Activated CD4-positive, alpha-beta T cell treated with anti-CD3 and anti-CD28 coated beads for 36 hours (primary cell): ENCODE measurements around the gene TMEM139. TPM values are rescaled to one million over a fixed set of nuclear protein-coding genes. Genes with fewer than 3 reads are reported as not detected.

Source experiments
- ATAC-seq: fragments of 200-7000 bp; cut with Tn5 transposase; one replicate; pipeline ENCODE4 v1.10.0; 2021; ENCODE audit warnings: mild to moderate bottlenecking, moderate library complexity
- CTCF ChIA-PET: fragments of 350-600 bp; sonication (Branson Sonifier 250); formaldehyde crosslinking; loops from one replicate; lab custom pipeline; 2021; ENCODE audit warnings: antibody characterized with exemption; lab: Charles Lee
- POLR2A ChIA-PET: fragments of 350-600 bp; sonication (Branson Sonifier 250); formaldehyde crosslinking; loops from one replicate; lab custom pipeline; 2021; ENCODE audit warnings: antibody characterized with exemption, inconsistent platforms; lab: Charles Lee
- DNase-seq: peaks from one replicate; pipeline ENCODE4 v3.0.0-alpha.2; 2020
- H3K27ac Mint-ChIP-seq: one replicate; pipeline ENCODE4 v1.8.0; 2021; ENCODE audit warnings: mixed read lengths
- H3K27me3 Mint-ChIP-seq: one replicate; pipeline ENCODE4 v1.8.0; 2021; ENCODE audit warnings: mixed read lengths
- H3K36me3 Mint-ChIP-seq: one replicate; pipeline ENCODE4 v1.8.0; 2021; ENCODE audit warnings: low read depth, mixed read lengths
- H3K4me1 Mint-ChIP-seq: one replicate; pipeline ENCODE4 v1.8.0; 2021; ENCODE audit warnings: mixed read lengths
- H3K4me3 Mint-ChIP-seq: one replicate; pipeline ENCODE4 v1.8.0; 2021; ENCODE audit warnings: mild to moderate bottlenecking, moderate library complexity, mixed read lengths
- H3K9me3 Mint-ChIP-seq: one replicate; pipeline ENCODE4 v1.8.0; 2021; ENCODE audit warnings: low read depth, mixed read lengths
- intact Hi-C, 2 experiments: fragments of 100-400 bp; cut with DNase I in 1 of 2; cut with micrococcal nuclease in 1 of 2; formaldehyde crosslinking; loops; one replicate each; pipeline versions ENCODE4 v1.14.2 to v1.15.1; 2022 to 2024; cut with DNase I, micrococcal nuclease
- total RNA-seq, 2 experiments: library from RNA; stranded (reverse); gene quantifications; one replicate each; pipeline ENCODE4 v1.2.3, GENCODE V29; 2021

Gene TMEM139
- total RNA-seq, 2 experiments from 2014 or later: 1.2 to 2.3 TPM

GRCh38 chr7:143321242-143321641 is 36.5 kb downstream of the TMEM139 start:
- Mint-ChIP-seq H3K9me3 (no peaks in the 10 kb centered on the region), H3K4me1 (peaks cover 5% of the 10 kb centered on the region), H3K36me3 (no peaks in the 10 kb centered on the region), H3K27me3 (no peaks in the 10 kb centered on the region), H3K4me3 (no peak overlapping the region), H3K27ac (no peak overlapping the region)
- CTCF ChIA-PET: no interaction called here
- intact Hi-C loops: no loop called here
- POLR2A ChIA-PET: no interaction called here
- DNase-seq (no peak), ATAC-seq (no peak)

DNA sequence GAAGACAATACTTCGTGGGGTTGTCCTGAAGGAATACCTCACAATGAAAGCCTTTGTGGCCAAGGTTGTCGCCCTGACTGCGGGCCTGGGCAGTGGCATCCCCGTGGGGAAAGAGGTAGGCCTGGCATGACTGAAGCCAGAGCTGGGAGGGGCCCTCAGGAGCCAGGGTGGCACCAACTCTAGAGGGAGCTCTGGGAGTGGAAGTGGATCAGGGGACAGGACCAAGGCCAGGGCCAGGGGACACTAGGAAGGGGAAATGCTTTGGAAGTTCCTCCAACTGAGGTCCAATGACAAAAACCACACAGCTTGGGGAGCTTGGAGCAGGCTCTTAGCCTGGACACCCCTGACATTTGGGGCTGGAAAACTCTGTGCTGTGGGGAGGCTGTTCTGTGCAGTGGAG is 37.0 kb downstream of the TMEM139 start:
- Mint-ChIP-seq H3K27me3 (no peaks in the 10 kb centered on the region), H3K9me3 (no peaks in the 10 kb centered on the region), H3K27ac (no peak overlapping the region), H3K4me3 (no peak overlapping the region), H3K36me3 (no peaks in the 10 kb centered on the region), H3K4me1 (peaks cover 5% of the 10 kb centered on the region)
- ATAC-seq (peak; percentile 42), DNase-seq (no peak)
- POLR2A ChIA-PET: no interaction called here
- intact Hi-C loops: no loop called here
- CTCF ChIA-PET: interaction anchor here (0.7 kb wide), 1 partner anchor 23 kb away, joined by 3 read pairs; no protein-coding TSS in a partner anchor

DNA sequence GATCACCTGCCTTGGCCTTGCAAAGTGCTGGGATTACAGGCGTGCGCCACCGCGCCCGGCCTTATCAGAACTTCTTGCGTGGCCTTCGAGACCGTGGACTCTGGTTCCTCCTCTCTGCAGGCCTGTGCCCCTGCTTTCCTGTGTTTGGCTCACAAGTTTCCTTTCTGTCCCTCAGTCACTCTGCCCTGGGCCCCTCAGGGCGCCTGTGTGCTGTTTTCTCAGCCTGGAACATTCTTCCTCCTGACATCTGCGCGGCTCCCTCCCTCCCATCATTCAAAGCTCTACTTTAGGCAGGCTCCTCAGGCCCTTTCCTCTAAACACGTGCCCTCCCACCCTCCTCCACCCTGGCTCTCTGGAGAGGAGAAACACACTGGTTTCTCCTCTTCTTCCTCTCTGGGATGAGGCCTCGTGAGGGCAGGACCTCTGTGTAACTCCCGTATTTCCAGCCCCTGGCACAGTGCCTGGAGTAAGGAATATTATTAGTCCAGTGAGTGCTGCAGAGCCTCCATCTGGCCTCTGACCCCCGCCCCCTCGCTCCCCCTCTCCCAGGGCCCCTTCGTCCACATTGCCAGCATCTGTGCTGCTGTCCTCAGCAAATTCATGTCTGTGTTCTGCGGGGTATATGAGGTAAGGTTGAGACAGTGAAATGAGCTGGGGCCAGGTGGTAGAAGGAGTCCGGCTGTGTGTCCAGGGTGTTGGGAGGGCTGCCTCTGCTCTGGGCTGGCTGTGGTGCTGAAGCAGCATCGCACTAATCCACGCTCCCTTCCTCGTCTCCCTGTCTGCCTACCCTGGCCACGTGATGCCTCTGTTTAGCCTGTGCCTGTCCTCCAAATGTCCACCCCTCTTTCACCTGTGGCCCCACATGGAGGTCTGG is 38.2 kb downstream of the TMEM139 start:
- DNase-seq: no peak
- Mint-ChIP-seq H3K27ac (no peak overlapping the region), H3K4me3 (no peak overlapping the region), H3K36me3 (no peaks in the 10 kb centered on the region), H3K9me3 (no peaks in the 10 kb centered on the region), H3K27me3 (no peaks in the 10 kb centered on the region), H3K4me1 (peaks cover 5% of the 10 kb centered on the region)
- CTCF ChIA-PET: no interaction called here
- intact Hi-C loops: no loop called here
- no peak for ATAC-seq
- POLR2A ChIA-PET: no interaction called here

GRCh38 chr7:143323653-143324052 is 38.9 kb downstream of the TMEM139 start:
- peaks cover 5% of the 10 kb centered on the region for H3K4me1 Mint-ChIP-seq
- no peak overlapping the region for H3K4me3 Mint-ChIP-seq
- no peak overlapping the region for H3K27ac Mint-ChIP-seq
- no peaks in the 10 kb centered on the region for H3K36me3 Mint-ChIP-seq
- no peak for ATAC-seq
- intact Hi-C loops: no loop called here
- no peaks in the 10 kb centered on the region for H3K27me3 Mint-ChIP-seq
- POLR2A ChIA-PET: no interaction called here
- no peaks in the 10 kb centered on the region for H3K9me3 Mint-ChIP-seq
- CTCF ChIA-PET: no interaction called here
- no peak for DNase-seq

DNA sequence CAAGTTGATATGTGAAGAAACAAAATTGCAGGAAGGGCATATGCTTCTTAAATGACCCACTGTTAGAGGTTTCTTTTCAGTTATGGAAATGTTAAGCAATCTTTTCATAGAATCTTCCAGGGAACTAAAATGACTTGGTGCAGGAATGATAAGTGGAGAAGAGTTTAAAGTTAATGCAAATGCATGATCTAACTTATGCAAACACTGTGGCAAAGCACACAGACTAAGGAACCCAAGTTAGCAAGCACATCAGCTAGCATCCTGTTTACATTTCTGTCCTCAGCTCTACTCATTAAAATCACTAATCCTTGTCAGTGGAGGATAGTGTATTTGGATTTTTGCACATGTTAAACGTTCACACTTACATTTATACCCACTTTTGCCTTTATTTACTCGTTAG is 40.5 kb downstream of the TMEM139 start:
- Mint-ChIP-seq H3K27ac (no peak overlapping the region), H3K4me1 (peaks cover 5% of the 10 kb centered on the region), H3K27me3 (no peaks in the 10 kb centered on the region), H3K9me3 (no peaks in the 10 kb centered on the region), H3K4me3 (no peak overlapping the region), H3K36me3 (no peaks in the 10 kb centered on the region)
- no peak for ATAC-seq
- no peak for DNase-seq
- ChIA-PET POLR2A (no interaction called here), CTCF (no interaction called here)
- intact Hi-C loops: no loop called here

DNA sequence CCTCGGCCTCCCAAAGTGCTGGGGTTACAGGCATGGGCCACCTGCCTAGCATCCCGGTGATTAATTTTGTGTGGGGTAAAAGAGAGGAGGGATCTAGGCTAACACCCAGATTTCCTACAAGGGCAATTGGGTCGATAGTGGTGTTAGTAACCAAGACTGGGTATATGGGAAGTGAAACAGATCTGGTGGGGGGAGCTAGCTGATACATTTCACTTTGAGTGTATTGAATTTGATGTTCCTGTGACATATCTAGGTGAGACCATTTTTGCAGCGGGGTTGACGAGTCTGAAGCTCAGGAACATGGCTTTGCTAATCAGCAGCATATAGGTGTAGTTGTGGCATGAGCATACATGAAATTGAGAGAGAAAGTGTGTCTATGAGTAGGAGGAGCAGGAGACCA is 43.1 kb downstream of the TMEM139 start:
- Mint-ChIP-seq H3K4me1 (peaks cover 5% of the 10 kb centered on the region), H3K4me3 (no peak overlapping the region), H3K27ac (no peak overlapping the region), H3K27me3 (no peaks in the 10 kb centered on the region), H3K36me3 (no peaks in the 10 kb centered on the region), H3K9me3 (no peaks in the 10 kb centered on the region)
- POLR2A ChIA-PET: no interaction called here
- CTCF ChIA-PET: interaction anchor here (0.8 kb wide), 1 partner anchor 19 kb away, joined by 4 read pairs; no protein-coding TSS in a partner anchor
- intact Hi-C loops: no loop called here
- ATAC-seq (no peak), DNase-seq (no peak)

DNA sequence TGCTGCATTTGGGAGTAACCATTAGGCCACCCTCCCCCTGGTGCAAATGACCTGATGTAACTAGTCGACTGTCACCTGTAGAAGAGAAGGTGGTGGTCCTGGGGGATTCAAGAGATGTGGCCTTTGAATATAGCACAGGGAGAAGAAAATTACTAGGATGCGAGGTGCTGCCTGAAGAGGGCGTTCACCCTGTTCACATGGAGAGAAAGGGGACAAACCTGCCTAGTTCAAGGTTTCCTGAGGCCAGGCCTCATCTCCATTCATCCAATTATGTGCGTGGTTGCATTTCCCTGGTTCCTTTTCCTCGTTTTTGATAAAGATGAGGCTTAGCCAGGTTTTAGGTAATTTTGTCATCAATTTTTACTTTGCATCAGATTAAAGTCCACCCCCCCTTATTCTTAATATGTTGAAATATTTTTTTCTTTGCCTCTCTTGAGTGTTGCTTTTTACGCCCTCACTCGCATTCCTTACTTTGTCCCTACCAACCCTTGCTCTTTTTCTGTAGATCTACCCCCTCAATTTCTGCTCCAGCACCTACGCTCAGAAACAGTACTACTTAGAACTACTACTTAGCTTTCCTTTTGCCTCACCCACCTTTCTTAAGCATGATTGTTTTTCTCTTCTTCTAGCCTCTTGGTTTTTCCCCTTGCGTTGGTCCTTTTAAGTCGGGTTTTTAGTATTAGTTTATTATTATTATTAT is 44.9 kb downstream of the TMEM139 start:
- no peak overlapping the region for H3K27ac Mint-ChIP-seq
- no peaks in the 10 kb centered on the region for H3K36me3 Mint-ChIP-seq
- no peaks in the 10 kb centered on the region for H3K27me3 Mint-ChIP-seq
- ChIA-PET POLR2A (no interaction called here), CTCF (interaction anchor here (1.4 to 2.2 kb wide), 2 partner anchors 30 to 89 kb away, joined by 3 to 6 read pairs; no protein-coding TSS in a partner anchor)
- no peaks in the 10 kb centered on the region for H3K9me3 Mint-ChIP-seq
- intact Hi-C loops: loop anchor here in 1 of 2 experiments (10.0 kb wide), 1 partner anchor 325 kb away; no protein-coding TSS in a partner anchor
- H3K4me3 Mint-ChIP-seq: no peak overlapping the region
- ATAC-seq: no peak
- H3K4me1 Mint-ChIP-seq: peaks cover 5% of the 10 kb centered on the region
- no peak for DNase-seq

DNA sequence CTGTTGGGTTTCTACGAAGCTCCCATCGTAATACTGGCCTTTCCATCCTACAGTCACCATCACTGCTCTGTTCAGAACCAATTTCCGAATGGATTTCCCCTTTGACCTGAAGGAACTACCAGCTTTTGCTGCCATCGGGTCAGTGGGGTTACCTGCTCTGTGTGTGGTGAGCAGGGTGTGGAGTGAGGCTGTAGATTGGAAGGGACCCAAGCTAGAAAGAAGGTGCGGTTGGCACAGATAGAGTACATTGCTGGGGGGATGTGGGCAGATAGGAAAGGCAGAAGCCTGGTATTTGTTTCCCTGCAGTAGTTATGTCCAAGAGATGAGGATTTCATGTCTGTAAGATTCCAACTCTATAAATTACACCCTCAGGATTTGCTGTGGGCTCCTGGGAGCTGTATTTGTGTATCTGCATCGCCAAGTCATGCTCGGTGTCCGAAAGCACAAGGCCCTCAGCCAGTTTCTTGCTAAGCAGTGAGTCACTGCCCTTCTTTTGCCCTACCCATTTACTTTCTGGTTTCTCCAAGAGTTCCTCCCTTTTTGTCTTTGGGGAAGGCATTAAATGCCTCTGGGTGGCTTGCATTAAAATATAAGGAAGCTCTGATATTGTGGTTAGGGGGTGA is 46.5 kb downstream of the TMEM139 start:
- intact Hi-C loops: loop anchor here in 1 of 2 experiments (10.0 kb wide), 1 partner anchor 326 kb away; no protein-coding TSS in a partner anchor
- Mint-ChIP-seq H3K27ac (no peak overlapping the region), H3K27me3 (peaks cover 4% of the 10 kb centered on the region), H3K4me1 (no peaks in the 10 kb centered on the region), H3K4me3 (no peak overlapping the region), H3K9me3 (no peaks in the 10 kb centered on the region), H3K36me3 (no peaks in the 10 kb centered on the region)
- no peak for DNase-seq
- ChIA-PET CTCF (interaction anchor here (1.0 to 2.2 kb wide), 4 partner anchors 15 to 91 kb away, joined by 3 to 6 read pairs (median 4); no protein-coding TSS in a partner anchor), POLR2A (no interaction called here)
- no peak for ATAC-seq

- ChIA-PET CTCF (interaction anchor here (0.7 to 1.5 kb wide), 4 partner anchors 11 to 94 kb away, joined by 3 to 4 read pairs (median 3); no protein-coding TSS in a partner anchor), POLR2A (no interaction called here)
- ATAC-seq: no peak
- Mint-ChIP-seq H3K27ac (no peak overlapping the region), H3K9me3 (no peaks in the 10 kb centered on the region), H3K27me3 (peaks cover 9% of the 10 kb centered on the region), H3K4me1 (no peaks in the 10 kb centered on the region), H3K4me3 (no peak overlapping the region), H3K36me3 (no peaks in the 10 kb centered on the region)
- intact Hi-C loops: loop anchor here in 1 of 2 experiments (10.0 kb wide), 1 partner anchor 329 kb away; no protein-coding TSS in a partner anchor
- no peak for DNase-seq
Measured at GRCh38 chr7:143334244-143334643, 49.5 kb downstream of the TMEM139 start.

DNA sequence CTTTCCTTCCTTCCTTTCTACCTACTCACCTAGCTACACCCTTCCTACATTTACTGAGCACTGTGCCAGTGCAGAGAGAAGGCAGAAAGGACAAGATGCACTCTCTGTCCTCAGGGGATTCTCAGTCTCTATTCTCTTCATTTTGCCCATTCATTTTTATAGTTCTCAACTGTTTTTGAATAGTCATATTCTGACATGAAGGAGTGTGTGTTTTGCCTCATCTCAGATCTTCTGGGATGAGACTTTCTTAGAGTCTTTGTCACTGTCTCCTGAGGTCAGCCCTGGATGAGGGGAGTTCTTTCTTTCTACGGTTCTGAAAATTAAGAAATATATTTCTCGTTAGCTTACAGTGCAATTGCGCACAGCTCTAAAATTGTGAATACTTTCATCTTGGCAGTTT is 52.5 kb downstream of the TMEM139 start:
- POLR2A ChIA-PET: no interaction called here
- Mint-ChIP-seq H3K36me3 (no peaks in the 10 kb centered on the region), H3K4me1 (no peaks in the 10 kb centered on the region), H3K9me3 (no peaks in the 10 kb centered on the region), H3K27ac (no peak overlapping the region), H3K27me3 (peaks cover 12% of the 10 kb centered on the region), H3K4me3 (no peak overlapping the region)
- CTCF ChIA-PET: interaction anchor here (0.9 to 1.9 kb wide), 6 partner anchors 8 to 54 kb away, joined by 3 to 6 read pairs (median 4); partner anchors contain the start of gene CASP2
- peak; percentile 33 for ATAC-seq
- no peak for DNase-seq
- intact Hi-C loops: loop anchor here in 1 of 2 experiments (10.0 kb wide), 1 partner anchor 332 kb away; no protein-coding TSS in a partner anchor
